GM20000 (cell line): ENCODE data around the gene ARNT2.
"Not testable (repeated sequence)": the region's sequence is repeated elsewhere in the genome, so short reads cannot be mapped to it uniquely, and the experiment has no call there.

Experiments
- DNase-seq: peaks from one replicate; pipeline ENCODE4 v3.0.0; 2012; ENCODE audit warnings: low spot score
- TF ChIP-seq, protein P1 (sequence below): IDR thresholded peaks from 2 replicates; pipeline ENCODE4 v1.5.1; 2012; ENCODE audit warnings: mild to moderate bottlenecking, control low read depth; ENCODE audit errors: extremely low read depth, missing control alignments

ARNT2 gene

GRCh38 chr15:80507638-80508316 lies 103.6 kb downstream of the ARNT2 start:
- no peak for DNase-seq
- TF ChIP-seq, protein P1, sequence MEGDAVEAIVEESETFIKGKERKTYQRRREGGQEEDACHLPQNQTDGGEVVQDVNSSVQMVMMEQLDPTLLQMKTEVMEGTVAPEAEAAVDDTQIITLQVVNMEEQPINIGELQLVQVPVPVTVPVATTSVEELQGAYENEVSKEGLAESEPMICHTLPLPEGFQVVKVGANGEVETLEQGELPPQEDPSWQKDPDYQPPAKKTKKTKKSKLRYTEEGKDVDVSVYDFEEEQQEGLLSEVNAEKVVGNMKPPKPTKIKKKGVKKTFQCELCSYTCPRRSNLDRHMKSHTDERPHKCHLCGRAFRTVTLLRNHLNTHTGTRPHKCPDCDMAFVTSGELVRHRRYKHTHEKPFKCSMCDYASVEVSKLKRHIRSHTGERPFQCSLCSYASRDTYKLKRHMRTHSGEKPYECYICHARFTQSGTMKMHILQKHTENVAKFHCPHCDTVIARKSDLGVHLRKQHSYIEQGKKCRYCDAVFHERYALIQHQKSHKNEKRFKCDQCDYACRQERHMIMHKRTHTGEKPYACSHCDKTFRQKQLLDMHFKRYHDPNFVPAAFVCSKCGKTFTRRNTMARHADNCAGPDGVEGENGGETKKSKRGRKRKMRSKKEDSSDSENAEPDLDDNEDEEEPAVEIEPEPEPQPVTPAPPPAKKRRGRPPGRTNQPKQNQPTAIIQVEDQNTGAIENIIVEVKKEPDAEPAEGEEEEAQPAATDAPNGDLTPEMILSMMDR, result no peak

DNA sequence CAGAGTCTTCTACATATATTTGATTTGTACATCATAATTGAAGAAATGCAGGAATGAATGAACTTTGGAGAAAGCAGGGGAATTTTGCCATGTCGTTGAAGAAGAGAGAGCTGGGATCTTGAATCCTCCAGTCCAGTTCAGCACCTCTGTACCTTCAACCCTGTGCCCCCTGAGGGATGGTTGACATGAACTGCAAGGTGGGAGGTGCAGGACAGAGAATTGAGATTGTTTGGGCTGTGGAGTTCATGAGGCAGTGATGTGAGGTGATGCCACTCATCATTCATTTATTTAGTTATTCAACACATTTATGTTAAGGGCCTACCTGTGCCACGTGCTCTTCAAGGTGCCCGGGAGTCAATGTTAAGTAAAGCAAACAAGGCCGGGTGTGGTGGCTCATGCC lies 104.6 kb downstream of the ARNT2 start:
- TF ChIP-seq, protein P1, result no peak
- DNase-seq, result no peak

DNA sequence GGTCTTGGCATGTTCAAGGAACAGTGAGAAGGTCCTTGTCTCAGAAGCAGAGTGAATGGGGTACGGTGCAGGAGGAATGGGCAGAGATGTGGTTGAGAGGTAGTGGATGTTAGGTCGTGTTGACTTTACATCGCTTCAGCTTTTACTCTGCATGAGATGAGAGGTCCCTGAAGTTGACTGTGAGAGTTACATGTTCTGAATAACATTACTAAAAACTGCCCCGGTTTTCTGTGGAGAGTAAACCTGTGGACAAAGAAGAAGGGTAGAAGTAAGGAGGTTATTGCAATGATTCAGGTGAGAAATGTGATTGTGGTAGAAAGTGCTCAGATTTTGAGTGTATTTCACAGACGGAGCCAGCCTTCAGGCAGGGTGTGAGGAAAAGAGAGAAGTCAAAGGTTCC lies 105.6 kb downstream of the ARNT2 start:
- TF ChIP-seq, protein P1, result no peak
- DNase-seq, result no peak

DNA sequence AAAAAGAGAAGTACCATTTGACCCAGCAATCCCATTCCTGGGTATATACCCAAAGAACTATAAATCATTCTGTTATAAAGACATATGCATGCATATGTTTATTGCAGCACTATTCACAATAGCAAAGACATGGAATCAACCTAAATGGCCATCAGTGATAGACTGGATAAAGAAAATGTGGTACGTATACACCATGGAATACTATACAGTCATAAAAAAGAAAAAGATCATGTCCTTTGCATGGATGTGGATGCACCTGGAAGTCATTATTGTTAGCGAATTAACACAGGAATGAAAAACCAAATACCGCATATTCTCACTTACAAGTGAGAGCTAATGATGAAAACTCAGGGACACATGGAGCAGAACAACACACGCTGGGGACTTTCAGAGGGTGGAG lies 106.8 kb downstream of the ARNT2 start:
- not testable (repeated sequence) for DNase-seq

DNA sequence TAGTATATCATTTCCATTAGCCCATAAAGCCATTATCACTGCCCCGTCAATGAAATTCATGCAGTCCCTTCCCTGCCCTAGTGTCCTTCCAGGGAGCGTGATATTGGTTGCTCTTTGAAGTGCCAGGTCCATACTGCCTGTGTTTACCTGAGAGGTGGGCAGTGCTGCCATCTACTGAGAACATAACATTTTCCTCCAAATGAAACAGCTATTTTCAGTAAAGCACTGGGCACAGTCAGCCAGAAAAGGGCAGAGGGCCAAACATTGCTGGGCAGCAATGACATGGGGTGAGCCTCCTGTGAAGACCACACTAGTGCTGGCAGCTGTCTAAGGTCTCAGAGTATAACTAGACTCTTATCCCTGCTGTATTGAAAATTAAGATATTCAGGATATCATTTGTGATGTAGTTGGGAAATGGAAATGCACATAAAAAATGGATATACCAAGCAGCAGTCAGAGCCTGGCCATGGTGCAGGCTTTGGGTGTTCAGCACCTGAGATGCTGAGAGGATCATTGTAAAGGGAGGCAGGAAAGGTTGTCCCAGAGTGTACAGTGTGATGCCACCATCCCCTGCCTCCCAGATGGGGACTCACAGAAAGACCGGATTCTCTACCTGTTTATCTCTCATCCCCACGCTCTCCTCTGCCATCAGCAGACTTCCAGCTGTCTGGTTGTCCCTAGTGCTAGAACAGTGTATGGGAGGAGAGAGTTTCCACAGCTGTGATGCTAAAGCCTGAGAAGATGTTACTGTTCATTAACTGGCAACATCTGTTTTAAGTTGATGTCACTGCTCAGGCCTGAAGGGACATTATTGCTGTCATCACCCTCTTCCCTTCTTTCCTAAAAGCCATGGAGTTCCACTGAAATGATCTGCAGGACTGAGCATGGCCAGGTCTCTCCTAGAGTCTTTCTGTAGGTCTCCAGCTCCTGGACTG lies 108.8 kb downstream of the ARNT2 start:
- no peak for DNase-seq
- TF ChIP-seq, protein P1, result no peak

DNA sequence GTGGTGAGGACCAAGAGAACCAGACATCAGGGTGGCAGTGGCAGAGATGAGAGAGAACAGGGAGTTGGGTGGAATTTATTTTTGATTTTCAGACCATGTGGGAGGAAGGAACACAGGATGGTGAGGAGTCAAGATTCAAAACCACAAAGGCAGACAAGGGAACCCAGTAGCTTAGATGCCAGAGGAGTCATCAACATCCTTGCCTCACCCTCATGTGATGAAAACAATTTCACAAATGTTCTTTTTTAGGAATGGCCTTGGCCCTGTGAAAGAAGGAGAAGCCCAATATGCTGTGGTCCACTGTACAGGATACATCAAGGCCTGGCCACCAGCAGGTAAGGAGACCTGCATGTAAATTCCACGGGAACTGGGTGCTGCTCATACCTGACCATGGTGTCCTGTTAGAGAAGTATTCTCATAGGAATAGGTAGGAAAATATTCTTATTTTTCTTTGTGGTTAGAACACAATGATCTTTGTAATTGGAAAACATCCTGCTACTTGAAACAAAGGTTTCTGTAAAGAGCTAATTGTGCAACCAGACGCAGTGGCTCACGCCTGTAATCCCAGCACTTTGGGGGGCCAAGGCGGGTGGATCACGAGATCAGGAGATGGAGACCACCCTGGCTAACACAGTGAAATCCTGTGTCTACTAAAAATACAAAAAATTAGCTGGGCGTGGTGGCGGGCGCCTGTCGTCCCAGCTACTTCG lies 110.0 kb downstream of the ARNT2 start:
- TF ChIP-seq, protein P1, result no peak
- DNase-seq, result no peak

- TF ChIP-seq, protein P1, result no peak
- DNase-seq, result no peak
Measured at GRCh38 chr15:80517290-80517689, 113.1 kb downstream of the ARNT2 start.
